GM12878 (cell line): ENCODE results near the gene POU2F1.

Experiments
- BHLHE40 ChIP-seq, 2 experiments: fragments of 450-650 bp in 1 of 2; IDR thresholded peaks; 2 replicates each; pipeline ENCODE4 v1.6.1; 2011 to 2017; ENCODE audit warnings: low read depth in 2 of 2, borderline replicate concordance in 1 of 2, improper control_type of control experiment in 1 of 2, low read length in 1 of 2, mild to moderate bottlenecking in 1 of 2
- CBFB ChIP-seq: IDR thresholded peaks from 2 replicates; pipeline ENCODE4 v1.6.1; 2016; ENCODE audit warnings: antibody characterized with exemption, low read depth
- CREB1 ChIP-seq: IDR thresholded peaks from 2 replicates; pipeline ENCODE4 v1.6.1; 2012; ENCODE audit warnings: low read depth, mild to moderate bottlenecking, inconsistent platforms
- DPF2 ChIP-seq: fragments of 450-650 bp; IDR thresholded peaks from 2 replicates; pipeline ENCODE4 v1.6.1; 2017; ENCODE audit warnings: mild to moderate bottlenecking
- EP300 ChIP-seq, 2 experiments: fragments of 150-350 bp in 1 of 2; IDR thresholded peaks; 2 replicates each; pipeline ENCODE4 v1.6.1; 2011 to 2012; ENCODE audit warnings: low read depth in 2 of 2, low read length in 2 of 2, borderline replicate concordance in 1 of 2, improper control_type of control experiment in 1 of 2, inconsistent platforms in 1 of 2; ENCODE audit not compliant: control insufficient read depth in 1 of 2
- ETV6 ChIP-seq, 2 experiments: fragments of 450-650 bp in 1 of 2; IDR thresholded peaks in 1 of 2; conservative IDR thresholded peaks in 1 of 2; 2 replicates each; pipeline ENCODE4 v1.6.1; 2014; ENCODE audit warnings: antibody characterized with exemption in 1 of 2, borderline replicate concordance in 1 of 2, low read depth in 1 of 2, mild to moderate bottlenecking in 1 of 2, moderate library complexity in 1 of 2
- GABPA ChIP-seq: IDR thresholded peaks from 2 replicates; pipeline ENCODE4 v1.6.1; 2014; ENCODE audit warnings: antibody characterized with exemption, low read depth, mild to moderate bottlenecking, inconsistent platforms
- POLR2A ChIP-seq: IDR thresholded peaks from 2 replicates; pipeline ENCODE4 v1.6.1; 2011; ENCODE audit warnings: low read depth, mild to moderate bottlenecking, low read length
- RFX5 ChIP-seq: IDR thresholded peaks from 2 replicates; pipeline ENCODE4 v1.6.1; 2011; ENCODE audit warnings: low read depth, low read length, improper control_type of control experiment
- TARDBP ChIP-seq: IDR thresholded peaks from 2 replicates; pipeline ENCODE4 v1.6.1; 2016; ENCODE audit warnings: borderline replicate concordance
- ZNF217 ChIP-seq: fragments of 450-650 bp; IDR thresholded peaks from 2 replicates; pipeline ENCODE4 v1.6.1; 2017; ENCODE audit warnings: antibody characterized with exemption, mild to moderate bottlenecking
- ZNF24 ChIP-seq: fragments of 450-650 bp; IDR thresholded peaks from 2 replicates; pipeline ENCODE4 v1.6.1; 2017; ENCODE audit warnings: antibody characterized with exemption, mild to moderate bottlenecking
- TF ChIP-seq, protein P1 (sequence below): IDR thresholded peaks from 2 replicates; pipeline ENCODE4 v1.6.1; 2012; ENCODE audit warnings: mild to moderate bottlenecking, low read depth, low read length
- TF ChIP-seq, protein P2 (sequence below), 3 experiments: IDR thresholded peaks in 2 of 3; conservative IDR thresholded peaks in 1 of 3; 2 replicates each; pipeline ENCODE4 v1.5.1; 2011; ENCODE audit warnings: low read depth in 3 of 3, low read length in 3 of 3, mild to moderate bottlenecking in 3 of 3, control low read depth in 2 of 3, moderate library complexity in 2 of 3, inconsistent platforms in 1 of 3, mixed read lengths in 1 of 3; ENCODE audit not compliant: control insufficient read depth in 2 of 3, insufficient read depth in 1 of 3; ENCODE audit errors: extremely low read depth in 1 of 3

DNA sequence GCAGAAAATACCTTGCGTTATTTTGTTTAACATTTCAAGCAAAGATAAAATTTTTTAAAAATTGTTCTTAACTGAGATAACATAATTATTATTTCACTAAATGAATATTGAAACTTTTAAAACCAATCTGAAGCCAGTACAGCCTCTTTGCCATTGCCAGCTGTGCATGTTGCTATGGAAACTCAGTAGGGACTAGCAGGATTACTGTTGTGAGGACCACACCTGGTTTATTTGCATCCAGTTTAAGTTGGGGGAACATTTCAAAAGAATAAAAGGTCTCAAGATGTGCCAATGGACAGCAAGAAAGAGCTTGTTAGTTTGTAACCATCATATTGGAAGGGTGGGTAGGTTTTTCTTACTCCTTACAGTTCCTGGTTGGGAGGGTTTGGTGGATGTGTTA, 80.7 kb downstream of the POU2F1 start:
- TF ChIP-seq, protein P1, sequence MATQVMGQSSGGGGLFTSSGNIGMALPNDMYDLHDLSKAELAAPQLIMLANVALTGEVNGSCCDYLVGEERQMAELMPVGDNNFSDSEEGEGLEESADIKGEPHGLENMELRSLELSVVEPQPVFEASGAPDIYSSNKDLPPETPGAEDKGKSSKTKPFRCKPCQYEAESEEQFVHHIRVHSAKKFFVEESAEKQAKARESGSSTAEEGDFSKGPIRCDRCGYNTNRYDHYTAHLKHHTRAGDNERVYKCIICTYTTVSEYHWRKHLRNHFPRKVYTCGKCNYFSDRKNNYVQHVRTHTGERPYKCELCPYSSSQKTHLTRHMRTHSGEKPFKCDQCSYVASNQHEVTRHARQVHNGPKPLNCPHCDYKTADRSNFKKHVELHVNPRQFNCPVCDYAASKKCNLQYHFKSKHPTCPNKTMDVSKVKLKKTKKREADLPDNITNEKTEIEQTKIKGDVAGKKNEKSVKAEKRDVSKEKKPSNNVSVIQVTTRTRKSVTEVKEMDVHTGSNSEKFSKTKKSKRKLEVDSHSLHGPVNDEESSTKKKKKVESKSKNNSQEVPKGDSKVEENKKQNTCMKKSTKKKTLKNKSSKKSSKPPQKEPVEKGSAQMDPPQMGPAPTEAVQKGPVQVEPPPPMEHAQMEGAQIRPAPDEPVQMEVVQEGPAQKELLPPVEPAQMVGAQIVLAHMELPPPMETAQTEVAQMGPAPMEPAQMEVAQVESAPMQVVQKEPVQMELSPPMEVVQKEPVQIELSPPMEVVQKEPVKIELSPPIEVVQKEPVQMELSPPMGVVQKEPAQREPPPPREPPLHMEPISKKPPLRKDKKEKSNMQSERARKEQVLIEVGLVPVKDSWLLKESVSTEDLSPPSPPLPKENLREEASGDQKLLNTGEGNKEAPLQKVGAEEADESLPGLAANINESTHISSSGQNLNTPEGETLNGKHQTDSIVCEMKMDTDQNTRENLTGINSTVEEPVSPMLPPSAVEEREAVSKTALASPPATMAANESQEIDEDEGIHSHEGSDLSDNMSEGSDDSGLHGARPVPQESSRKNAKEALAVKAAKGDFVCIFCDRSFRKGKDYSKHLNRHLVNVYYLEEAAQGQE: no peak
- TF ChIP-seq CBFB (no peak), TARDBP (no peak), POLR2A (no peak), EP300 (IDR thresholded peaks at IDR 0.05; ENCODE audit: borderline replicate concordance in 1 of 2, control insufficient read depth in 1 of 2, low read depth in 2 of 2, low read length in 2 of 2) (no peak), ZNF24 (no peak), RFX5 (no peak), ZNF217 (no peak), GABPA (no peak), ETV6 (conservative IDR thresholded peaks at IDR 0.05 in 1 of 2, IDR thresholded peaks at IDR 0.05 in 1 of 2; ENCODE audit: borderline replicate concordance in 1 of 2, low read depth in 1 of 2) (no peak), DPF2 (no peak), BHLHE40 (IDR thresholded peaks at IDR 0.05; ENCODE audit: borderline replicate concordance in 1 of 2, low read depth in 2 of 2, low read length in 1 of 2) (no peak), CREB1 (no peak)
- TF ChIP-seq, protein P2, sequence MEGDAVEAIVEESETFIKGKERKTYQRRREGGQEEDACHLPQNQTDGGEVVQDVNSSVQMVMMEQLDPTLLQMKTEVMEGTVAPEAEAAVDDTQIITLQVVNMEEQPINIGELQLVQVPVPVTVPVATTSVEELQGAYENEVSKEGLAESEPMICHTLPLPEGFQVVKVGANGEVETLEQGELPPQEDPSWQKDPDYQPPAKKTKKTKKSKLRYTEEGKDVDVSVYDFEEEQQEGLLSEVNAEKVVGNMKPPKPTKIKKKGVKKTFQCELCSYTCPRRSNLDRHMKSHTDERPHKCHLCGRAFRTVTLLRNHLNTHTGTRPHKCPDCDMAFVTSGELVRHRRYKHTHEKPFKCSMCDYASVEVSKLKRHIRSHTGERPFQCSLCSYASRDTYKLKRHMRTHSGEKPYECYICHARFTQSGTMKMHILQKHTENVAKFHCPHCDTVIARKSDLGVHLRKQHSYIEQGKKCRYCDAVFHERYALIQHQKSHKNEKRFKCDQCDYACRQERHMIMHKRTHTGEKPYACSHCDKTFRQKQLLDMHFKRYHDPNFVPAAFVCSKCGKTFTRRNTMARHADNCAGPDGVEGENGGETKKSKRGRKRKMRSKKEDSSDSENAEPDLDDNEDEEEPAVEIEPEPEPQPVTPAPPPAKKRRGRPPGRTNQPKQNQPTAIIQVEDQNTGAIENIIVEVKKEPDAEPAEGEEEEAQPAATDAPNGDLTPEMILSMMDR (IDR thresholded peaks at IDR 0.05 in 2 of 3, conservative IDR thresholded peaks at IDR 0.05 in 1 of 3; ENCODE audit: control insufficient read depth in 2 of 3, extremely low read depth in 1 of 3, insufficient read depth in 1 of 3, low read depth in 3 of 3, low read length in 3 of 3): no peak
